HG03442 (cell line): Measurements from ENCODE around the gene PRH2.

Experiments used
- ATAC-seq: cut with Tn5 transposase; IDR thresholded peaks from one replicate; pipeline ENCODE4 v1.9.1; 2021; ENCODE audit warnings: mild to moderate bottlenecking, moderate library complexity; ENCODE audit not compliant: unreplicated experiment

Gene PRH2

DNA sequence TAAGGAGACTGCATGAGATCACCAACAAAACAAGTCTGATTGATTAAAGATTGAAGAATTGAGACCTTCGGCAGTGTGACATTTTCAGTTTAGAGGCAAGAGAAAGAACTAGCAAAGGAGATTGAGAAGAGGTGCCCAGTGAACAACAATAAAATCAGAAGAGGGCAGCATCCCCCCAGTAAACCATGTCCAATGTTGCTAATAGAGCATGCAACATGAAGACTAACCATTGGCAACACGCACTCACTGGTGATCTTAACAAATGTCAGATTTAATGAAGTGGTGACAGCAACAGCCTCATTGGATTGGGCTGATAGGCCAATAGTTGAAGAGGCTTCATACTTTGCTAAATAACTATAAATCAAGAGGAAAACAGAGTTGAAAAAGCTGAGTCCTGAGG is 30.8 kb downstream of the PRH2 start:
- no peak for ATAC-seq

DNA sequence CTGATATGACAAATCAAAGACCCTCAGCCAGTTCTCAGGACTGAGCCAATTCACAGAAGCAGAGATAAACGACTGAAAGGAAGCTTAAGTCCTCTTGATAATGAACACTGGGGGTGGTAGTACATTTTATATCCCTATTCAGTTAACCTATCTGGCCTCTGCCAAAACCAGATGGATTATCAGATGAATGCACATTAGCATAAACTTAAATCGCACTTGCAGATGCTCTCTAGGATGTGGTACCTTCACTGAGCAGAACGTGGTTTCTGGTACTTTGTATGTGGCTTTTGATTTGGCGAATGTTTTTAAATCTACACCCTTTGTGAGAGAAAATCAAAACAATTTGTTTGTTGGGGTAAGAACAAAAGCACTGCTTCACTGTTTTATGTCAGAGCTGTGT is 31.2 kb downstream of the PRH2 start:
- no peak for ATAC-seq

DNA sequence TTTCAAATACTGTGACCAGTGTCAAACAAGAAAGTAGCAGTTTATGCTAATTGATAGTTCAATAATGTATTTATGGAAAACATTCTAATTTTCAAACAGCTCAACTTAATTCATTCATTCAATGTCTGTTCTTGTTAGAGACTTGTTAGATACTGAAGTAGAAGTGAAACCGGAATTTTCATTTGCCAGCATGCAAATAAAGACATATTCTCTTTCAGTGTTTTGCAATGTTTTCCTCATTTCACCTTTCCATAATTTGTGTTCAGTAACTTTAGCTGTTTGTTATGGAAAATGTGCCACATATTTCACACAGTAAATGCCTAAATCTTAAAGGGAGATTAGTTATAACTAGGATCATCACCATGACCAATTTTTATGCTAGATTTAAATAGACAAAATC is 36.4 kb downstream of the PRH2 start:
- no peak for ATAC-seq

DNA sequence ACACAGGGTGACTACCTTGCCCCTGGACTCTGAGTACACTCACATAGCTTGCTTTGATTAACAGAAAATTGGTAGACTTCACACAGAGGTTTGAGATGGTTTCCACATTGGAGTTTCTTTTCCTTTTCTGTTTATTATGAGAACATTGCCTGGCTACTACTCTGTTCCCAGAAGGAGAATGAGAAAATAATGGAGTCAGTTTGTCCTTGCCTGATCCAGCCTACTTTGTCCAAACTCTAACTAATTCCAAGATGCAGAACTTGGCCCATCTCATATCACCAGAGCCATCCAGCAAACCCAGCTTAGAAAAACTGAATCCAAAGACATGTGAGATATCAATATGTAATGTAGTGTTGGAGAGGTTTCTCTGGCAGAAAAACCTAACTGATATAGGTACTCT is 37.3 kb downstream of the PRH2 start:
- no peak for ATAC-seq

DNA sequence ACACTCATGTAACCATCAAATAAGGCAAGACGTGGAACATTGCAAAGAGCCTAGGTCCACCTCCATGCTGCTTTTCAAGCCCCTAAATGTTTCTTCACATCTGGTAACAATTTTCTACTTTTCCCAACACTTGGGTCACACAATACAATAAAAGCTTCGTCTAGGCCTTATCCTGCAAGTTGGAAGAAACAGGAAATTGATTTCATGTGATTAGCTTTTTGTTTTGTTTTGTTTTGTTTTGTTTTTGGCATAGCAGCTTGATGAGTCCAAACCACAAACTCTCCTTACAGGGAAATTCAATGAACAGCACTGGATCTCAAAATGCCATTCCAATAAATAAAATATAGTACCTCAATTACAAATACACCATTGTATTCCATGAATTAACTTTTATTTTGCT is 38.4 kb downstream of the PRH2 start:
- no peak for ATAC-seq

DNA sequence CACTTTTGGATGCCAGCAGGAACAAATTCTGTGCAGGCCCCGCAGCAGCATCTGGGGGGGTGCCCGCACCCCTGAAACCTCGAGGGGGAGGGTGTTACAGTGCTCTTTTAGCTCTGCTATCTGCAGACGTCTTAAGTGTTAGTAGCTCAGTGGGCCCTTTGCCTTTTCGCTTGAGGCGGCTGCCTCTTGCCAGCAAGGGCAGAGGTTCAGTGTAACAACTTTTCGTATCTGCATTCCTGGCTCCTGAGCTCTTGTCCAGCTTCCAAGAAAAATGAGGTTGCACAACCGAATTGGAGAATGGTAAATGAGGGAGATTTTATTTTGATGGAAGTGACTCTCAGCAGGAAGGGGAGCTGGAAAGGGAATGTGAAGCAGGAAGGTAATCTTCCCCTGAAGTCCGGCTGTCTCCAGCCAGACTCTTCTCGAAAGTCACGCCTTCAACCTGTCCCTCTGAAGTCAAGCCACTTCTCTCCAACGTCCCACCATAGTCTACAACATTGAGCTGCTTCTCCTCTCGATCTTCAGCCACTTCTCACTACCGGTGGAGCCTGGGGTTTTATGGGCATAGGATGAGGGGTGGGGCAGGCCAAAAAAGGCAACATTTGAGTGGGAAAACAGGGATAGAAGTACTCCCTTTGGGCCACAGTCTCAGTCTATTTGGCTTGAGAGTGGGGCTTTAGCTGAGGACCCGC is 39.9 kb downstream of the PRH2 start:
- ATAC-seq = no peak

- no peak for ATAC-seq
Measured at GRCh38 chr12:10974965-10975364, 45.9 kb downstream of the PRH2 start.

- ATAC-seq = no peak
Measured at GRCh38 chr12:10982244-10982643, 53.2 kb downstream of the PRH2 start.
